Mucosa of descending colon (tissue), 3 donors: ENCODE measurements around the gene HNF1B. TPM values are rescaled to one million over a fixed set of nuclear protein-coding genes. Genes with fewer than 3 reads are reported as not detected.

Source experiments
- ATAC-seq: fragments of 200-7000 bp; cut with Tn5 transposase; one replicate; pipeline ENCODE4 v1.9.1; 2020; ENCODE audit warnings: mild to moderate bottlenecking, moderate library complexity
- DNase-seq, 3 donors: peaks; one replicate each; pipeline ENCODE4 v3.0.0-alpha.2; 2020
- H3K36me3 ChIP-seq: fragments of 200-600 bp; one replicate; pipeline ENCODE4 v1.8.0; 2021; ENCODE audit warnings: low read depth, mild to moderate bottlenecking
- H3K4me1 ChIP-seq: fragments of 200-600 bp; one replicate; pipeline ENCODE4 v1.8.0; 2021; ENCODE audit warnings: low read depth, mild to moderate bottlenecking
- H3K4me3 ChIP-seq: fragments of 200-600 bp; one replicate; pipeline ENCODE4 v1.8.0; 2021; ENCODE audit warnings: mild to moderate bottlenecking
- H3K9me3 ChIP-seq: fragments of 200-600 bp; one replicate; pipeline ENCODE4 v1.8.0; 2021; ENCODE audit warnings: mild to moderate bottlenecking
- CTCF ChIP-seq: fragments of 200-600 bp; IDR thresholded peaks from one replicate; pipeline ENCODE4 v1.8.0; 2022; ENCODE audit warnings: antibody characterized with exemption, mild to moderate bottlenecking
- intact Hi-C, 2 donors: fragments of 100-400 bp; cut with DNase I in 1 of 2; cut with micrococcal nuclease in 1 of 2; formaldehyde crosslinking; loops; one replicate each; pipeline versions ENCODE4 v1.11.0 to v1.11.1; 2022; cut with DNase I, micrococcal nuclease
- total RNA-seq, 3 donors: library from RNA; stranded (reverse); fragmentation: NEBNext Ultra II Directional in 2 of 3; extraction: Animal tissue kit (Norgen Biotek cat#: 25700) in 2 of 3; gene quantifications; one replicate each; pipeline versions ENCODE4 v1.2.1 to v1.2.4, GENCODE V29; 2021 to 2023
- donor health status: DM: no; HTN: no; CAD: no; lungs with moderate emphysema.
- donor health status: DM: no; HTN: no; CAD: no.
- donor health status: DM: no; HTN: yes; CAD: no.

The HNF1B gene
- total RNA-seq, 3 donors from 2014 or later: 21.1 to 54.6 (median 34.8) TPM

- H3K4me1 ChIP-seq: peaks cover 15% of the 10 kb centered on the region
- intact Hi-C loops: no loop called here
- H3K36me3 ChIP-seq: no peaks in the 10 kb centered on the region
- ATAC-seq (no peak), DNase-seq (no peak)
- TF ChIP-seq CTCF: no peak
- H3K4me3 ChIP-seq: no peak overlapping the region
- no peaks in the 10 kb centered on the region for H3K9me3 ChIP-seq
Observed at GRCh38 chr17:37678036-37678435, 66.8 kb downstream of the HNF1B start.

GRCh38 chr17:37677021-37677420, 67.8 kb downstream of the HNF1B start:
- TF ChIP-seq CTCF: no peak
- DNase-seq: no peak
- no peak for ATAC-seq
- peaks cover 15% of the 10 kb centered on the region for H3K4me1 ChIP-seq
- intact Hi-C loops: no loop called here
- H3K9me3 ChIP-seq: no peaks in the 10 kb centered on the region
- no peaks in the 10 kb centered on the region for H3K36me3 ChIP-seq
- H3K4me3 ChIP-seq: no peak overlapping the region

GRCh38 chr17:37676115-37676925, 68.5 kb downstream of the HNF1B start:
- ATAC-seq (peak; percentile 81), DNase-seq (peak in 2 of 3 donors; percentile 49 to 53)
- Histone ChIP-seq H3K4me3 (no peak overlapping the region), H3K9me3 (no peaks in the 10 kb centered on the region), H3K36me3 (no peaks in the 10 kb centered on the region), H3K4me1 (peaks cover 21% of the 10 kb centered on the region)
- no peak for TF ChIP-seq CTCF
- intact Hi-C loops: no loop called here

GRCh38 chr17:37674511-37674910, 70.3 kb downstream of the HNF1B start:
- DNase-seq: no peak
- intact Hi-C loops: no loop called here

GRCh38 chr17:37673386-37673785, 71.5 kb downstream of the HNF1B start:
- intact Hi-C loops: no loop called here
- DNase-seq: no peak
- no peak for TF ChIP-seq CTCF
- no peak for ATAC-seq
- no peaks in the 10 kb centered on the region for H3K36me3 ChIP-seq
- H3K9me3 ChIP-seq: no peaks in the 10 kb centered on the region
- peaks cover 29% of the 10 kb centered on the region for H3K4me1 ChIP-seq
- no peak overlapping the region for H3K4me3 ChIP-seq

More at GRCh38 chr17:37674511-37674910, 70.3 kb downstream of the HNF1B start:
- Histone ChIP-seq H3K9me3 (no peaks in the 10 kb centered on the region), H3K4me1 (peaks cover 29% of the 10 kb centered on the region), H3K36me3 (no peaks in the 10 kb centered on the region), H3K4me3 (no peak overlapping the region)
- no peak for TF ChIP-seq CTCF
- ATAC-seq: no peak
